Mucosa of gallbladder (tissue), 1 donor: ENCODE measurements around the gene FARS2. TPM values are rescaled to one million over a fixed set of nuclear protein-coding genes. Genes with fewer than 3 reads are reported as not detected.
A peak's percentile ranks its signal among the peaks of the same experiment; 100 is the strongest.

Source experiments
- DNase-seq: peaks from one replicate; pipeline ENCODE4 v3.0.0-alpha.2; 2020; ENCODE audit warnings: low spot score
- total RNA-seq: library from RNA; stranded (reverse); gene quantifications from one replicate; pipeline ENCODE4 v1.2.1, GENCODE V29; 2021
- donor health status: DM: no; HTN: no; CAD: no.

FARS2 gene
- total RNA-seq, 1 donor from 2014 or later = 15.7 TPM

- no peak for DNase-seq
These were observed 164.0 kb downstream of the FARS2 start for GRCh38 chr6:5425267-5425666.

- DNase-seq = no peak
These were observed 164.5 kb downstream of the FARS2 start for GRCh38 chr6:5425797-5426196.

DNA sequence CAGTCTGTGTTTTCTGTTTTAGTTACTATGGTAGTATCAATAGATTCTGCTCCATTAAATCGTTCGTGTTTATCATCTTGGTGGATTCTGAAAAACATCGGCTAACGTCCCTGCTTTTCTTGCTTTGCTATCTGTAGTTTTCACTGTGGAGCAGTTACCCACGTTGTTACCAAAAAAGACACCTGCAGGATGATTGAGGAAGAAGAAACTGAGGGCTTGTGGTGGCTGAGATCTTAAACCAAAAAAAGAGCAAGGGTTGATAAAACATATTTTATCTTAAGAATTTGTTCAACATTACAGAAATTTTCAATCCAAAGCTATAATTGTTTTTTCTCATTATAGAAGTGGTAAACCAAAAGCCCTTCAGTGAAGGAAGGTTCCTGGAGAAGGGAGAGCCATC is 166.3 kb downstream of the FARS2 start:
- no peak for DNase-seq

- DNase-seq = no peak
These were observed 172.0 kb downstream of the FARS2 start for GRCh38 chr6:5433324-5433723.

DNA sequence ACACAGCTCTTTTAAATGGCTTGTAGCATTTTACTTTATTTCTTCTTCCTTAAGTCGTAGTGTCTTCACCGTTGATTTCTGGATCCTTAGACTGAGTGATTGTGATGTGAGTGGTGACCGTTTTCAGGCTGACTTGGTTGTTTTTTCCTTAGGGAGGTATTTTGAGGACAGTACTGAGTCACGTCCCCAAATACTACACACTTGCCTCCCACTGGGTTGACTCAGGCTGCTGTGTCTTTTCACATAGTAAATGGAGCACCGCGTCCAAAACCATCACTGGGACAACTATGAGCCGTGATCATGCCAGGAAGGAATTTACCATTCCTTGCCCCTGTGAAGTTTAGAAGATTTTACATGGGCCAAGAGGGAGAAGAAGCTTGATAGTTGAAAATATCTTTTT is 174.1 kb downstream of the FARS2 start:
- DNase-seq = no peak

- no peak for DNase-seq
These were observed 177.7 kb downstream of the FARS2 start for GRCh38 chr6:5438922-5439584.

DNA sequence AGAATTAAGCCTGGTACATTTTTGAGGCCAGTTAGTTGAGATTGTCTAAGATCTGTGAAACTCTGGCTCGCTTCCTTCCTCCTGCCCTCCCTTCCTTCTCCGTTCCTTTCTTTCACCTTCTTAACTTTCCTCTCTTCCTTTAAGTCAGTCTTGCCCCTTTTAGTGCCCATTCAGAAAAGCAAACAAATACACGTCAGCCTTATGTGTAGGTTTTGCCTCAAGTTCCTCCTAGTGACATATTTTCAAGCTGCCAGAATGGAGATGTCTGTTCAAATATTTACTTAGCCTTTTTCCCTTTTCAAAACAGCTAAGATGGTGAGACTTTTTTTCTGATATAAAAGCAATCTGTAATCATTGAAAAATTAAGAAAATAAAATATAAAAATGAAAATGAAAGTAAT is 178.4 kb downstream of the FARS2 start:
- no peak for DNase-seq

DNA sequence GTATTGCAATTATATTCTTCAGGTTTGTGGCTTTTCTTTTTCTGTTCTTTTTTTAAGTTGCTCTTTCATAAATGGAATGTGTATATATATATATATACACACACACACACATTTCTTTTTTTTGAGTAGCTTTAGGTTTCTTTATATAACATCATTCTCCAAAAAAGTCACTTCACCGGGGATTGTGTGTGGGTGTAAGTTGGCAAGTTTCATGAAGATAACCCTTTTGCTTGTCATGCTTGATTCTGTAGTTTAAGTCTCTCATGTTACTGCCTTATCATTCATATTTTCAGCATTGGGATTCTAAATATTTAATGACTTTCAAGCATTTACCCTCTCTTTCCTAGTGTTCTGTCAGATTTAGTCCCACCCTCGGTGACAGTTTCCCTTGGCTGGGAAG is 181.0 kb downstream of the FARS2 start:
- no peak for DNase-seq

DNA sequence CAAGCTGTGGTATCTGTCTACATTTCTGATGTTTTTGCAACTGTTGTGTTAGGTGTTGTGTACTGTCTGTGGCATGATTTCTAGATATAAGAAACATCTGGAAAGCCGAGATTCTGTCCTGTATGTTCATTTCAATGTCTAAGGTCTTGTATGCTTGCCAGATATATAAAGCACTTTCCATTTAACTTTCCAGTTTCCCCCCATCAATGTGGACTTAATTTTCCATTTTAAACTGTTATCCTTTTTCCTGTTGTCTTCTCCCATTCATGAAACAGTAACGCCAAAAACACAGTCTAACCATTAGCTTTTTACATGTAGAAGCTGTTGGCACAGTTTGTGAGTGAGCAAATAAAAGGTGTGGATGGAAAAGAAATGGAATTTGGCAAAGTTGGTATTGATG is 181.6 kb downstream of the FARS2 start:
- DNase-seq = no peak

DNA sequence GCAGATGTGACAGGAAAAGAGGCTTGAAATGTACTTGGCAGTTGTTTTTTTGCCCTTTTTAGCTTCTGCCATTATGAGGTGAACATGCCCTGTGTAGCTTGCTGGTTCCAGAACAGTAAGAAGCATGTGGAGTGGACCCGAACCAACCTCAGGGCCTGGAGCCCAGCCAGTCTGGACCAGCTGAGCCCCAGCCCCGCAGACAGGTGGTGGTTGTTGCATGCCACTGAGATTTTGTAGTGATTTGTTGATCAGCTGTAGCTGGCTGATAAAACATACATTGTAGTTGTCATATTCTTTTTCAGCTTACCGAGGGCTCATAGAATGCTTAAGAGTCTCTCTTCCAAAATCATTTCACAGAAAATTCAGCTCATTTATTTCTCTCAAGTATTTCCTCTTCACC is 182.2 kb downstream of the FARS2 start:
- DNase-seq = no peak

GRCh38 chr6:5446362-5447075 is 185.2 kb downstream of the FARS2 start:
- DNase-seq = no peak

DNA sequence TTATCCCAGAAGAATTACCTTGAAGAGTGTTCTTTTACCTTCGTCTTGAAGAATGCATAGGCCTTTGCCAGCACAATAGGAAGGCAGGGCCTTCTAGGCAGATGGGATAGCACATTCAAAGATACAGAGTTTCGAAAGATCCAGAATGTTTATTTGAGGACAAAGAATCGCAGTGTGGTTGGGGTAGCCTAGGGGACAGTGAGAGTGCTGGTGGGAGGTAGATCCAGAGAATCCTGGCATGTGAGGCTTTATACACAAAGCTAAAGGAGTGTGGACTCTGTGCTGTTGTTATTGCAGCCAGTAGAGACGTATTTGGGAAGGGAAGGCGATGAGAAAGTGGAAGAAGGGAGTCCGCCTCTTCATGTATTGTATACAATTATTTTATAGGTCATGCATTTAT is 186.6 kb downstream of the FARS2 start:
- no peak for DNase-seq

DNA sequence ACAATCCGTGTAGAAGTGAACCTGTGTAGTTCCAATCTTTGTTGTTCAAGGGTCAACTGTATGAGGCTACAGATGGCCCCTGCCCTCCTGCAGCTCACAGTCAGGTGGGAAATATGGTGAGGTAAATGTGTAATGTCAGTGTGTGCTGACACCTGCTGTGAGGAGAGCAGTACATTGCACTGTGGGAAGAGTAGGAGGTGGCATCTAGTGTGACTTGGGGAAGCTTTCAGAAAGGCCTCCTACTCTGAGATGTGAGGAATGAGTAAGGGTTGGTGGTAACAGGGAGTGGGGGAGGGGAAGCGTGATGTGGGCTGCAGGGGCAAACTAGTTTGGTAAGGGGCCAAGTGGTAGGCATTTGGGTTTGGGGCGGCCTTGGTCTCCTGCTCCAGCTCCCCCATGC is 188.8 kb downstream of the FARS2 start:
- DNase-seq = no peak

- DNase-seq = no peak
These were observed 192.2 kb downstream of the FARS2 start for GRCh38 chr6:5453546-5453945.

DNA sequence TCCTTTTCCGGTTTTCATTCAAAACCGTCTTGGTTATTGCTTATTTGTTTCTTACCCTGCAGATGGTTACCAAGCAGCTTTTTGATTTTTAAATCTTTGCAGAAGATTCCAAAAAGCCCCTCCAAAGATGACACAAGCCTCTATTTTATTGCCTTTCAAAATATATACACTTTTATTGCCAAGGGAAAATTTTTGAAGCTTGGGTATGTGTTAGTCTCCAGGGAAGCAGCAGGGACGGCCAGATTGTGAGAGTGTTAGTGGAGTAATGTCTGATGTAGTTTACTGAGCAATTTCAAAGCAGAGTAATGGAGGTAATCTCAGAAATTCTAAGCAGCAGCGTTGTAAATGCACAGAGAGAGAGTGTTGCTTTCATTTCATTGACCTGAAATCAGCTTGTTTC is 193.8 kb downstream of the FARS2 start:
- DNase-seq = no peak

DNA sequence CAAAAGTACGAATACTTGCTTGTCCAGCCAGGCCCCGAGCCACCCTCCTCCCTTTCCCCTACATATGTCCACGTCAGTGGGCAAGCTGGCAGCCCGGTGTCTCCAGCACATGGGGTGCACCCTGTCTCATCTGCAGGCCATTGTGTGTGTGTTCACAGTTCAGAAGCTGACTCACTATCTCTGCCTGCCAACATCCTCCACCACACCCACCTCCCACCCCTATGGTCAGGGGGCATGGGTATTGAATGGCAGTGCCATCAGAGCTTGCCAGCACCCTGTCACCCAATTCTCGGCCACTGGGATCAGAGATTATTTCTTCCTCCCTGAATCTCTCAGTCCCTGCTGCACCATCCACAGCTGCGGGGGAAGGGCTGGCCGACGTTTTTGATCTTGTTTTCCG is 195.7 kb downstream of the FARS2 start:
- DNase-seq = peak; percentile 59

DNA sequence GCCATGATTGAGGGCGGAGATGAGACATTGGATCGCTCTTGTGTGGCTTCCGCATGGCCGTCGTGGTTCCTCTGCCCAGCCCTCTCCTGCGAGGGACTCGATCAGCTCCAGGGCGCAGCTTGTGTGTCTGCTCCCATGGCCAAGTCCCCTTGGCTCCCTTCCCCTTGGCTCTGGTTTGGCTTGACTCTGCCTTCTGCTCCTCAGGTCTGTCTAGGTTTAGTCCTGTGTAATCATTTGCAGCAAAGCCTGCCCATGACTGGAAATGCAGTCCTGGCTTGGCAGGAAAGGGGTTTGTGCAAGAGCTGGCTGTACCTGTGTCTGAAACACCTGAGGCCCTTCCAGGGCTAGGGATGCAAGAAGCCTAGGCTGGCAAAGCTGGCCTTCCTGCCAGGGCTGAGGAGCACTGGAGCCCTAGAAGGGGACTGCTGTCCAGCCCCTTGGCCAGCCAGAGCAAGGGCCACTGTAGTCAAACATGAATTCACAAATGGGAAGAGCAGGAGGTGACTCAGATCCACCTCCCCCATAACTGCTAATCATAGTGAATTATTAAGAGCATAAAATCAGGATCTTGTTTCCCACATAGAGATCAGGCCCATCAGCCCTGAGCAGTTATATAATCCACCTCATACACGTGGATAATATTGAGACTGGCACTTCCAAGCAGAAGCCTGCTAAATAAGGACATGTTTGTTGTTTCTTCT is 196.8 kb downstream of the FARS2 start:
- DNase-seq = peak; percentile 66

GRCh38 chr6:5459346-5459745 is 198.0 kb downstream of the FARS2 start:
- DNase-seq = no peak

DNA sequence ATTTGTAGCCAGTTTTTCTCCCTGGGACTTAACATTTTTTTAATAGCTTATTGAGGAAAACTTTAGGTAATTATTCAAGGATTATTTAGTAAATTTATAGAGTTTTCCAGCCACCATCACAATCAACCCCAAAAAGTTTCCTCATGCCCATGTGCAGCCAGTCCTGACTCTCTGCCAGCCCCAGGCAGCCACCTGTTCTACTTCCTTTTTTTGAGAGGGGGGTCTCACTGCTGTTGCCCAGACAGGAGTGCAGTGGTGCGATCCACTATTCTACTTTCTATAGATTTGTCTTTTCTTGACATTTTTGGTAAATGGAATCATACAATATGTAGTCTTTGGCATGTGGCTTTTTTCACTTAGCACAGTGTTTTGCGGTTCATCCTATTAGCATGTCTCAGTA is 200.1 kb downstream of the FARS2 start:
- no peak for DNase-seq

DNA sequence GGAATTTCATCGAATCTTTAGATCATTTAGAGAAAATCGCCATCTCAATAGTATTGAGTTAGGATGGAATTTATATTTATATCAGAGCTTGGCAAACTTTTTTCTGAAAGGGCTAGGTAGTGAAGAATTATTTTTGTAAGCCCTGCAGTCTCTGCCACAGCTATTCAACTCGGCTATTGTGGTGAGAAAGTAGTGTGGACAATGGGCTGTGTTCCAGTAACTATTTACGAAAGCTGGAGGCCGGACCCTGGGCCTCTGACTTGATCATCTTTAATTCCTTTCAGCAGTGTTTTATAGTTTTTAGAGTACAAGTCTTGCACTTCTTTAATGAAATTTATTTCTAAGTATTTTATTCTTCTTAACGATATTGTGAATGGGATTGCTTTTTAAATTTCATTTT is 201.5 kb downstream of the FARS2 start:
- DNase-seq = no peak

GRCh38 chr6:5463690-5464089 is 202.4 kb downstream of the FARS2 start:
- no peak for DNase-seq

GRCh38 chr6:5464099-5464885 is 203.0 kb downstream of the FARS2 start:
- DNase-seq = no peak
